GM23338 (cell line): Measurements from ENCODE around the gene HSPH1.

Source experiments
- CTCF ChIP-seq, 2 experiments: fragments of 200-600 bp in 1 of 2; sonication (generic) in 1 of 2; conservative IDR thresholded peaks; 2 replicates each; pipeline versions ENCODE4 v1.5.1 to v1.6.1; 2016 to 2017; ENCODE audit warnings: antibody characterized with exemption in 2 of 2, low read depth in 2 of 2, mild to moderate bottlenecking in 2 of 2, moderate library complexity in 1 of 2
- EZH2 ChIP-seq: fragments of 200-600 bp; sonication (generic); IDR thresholded peaks from one replicate; pipeline ENCODE4 v1.8.0; 2017; ENCODE audit warnings: antibody characterized with exemption, mild to moderate bottlenecking, low read depth; ENCODE audit not compliant: unreplicated experiment
- POLR2AphosphoS5 ChIP-seq: IDR thresholded peaks from 2 replicates; pipeline ENCODE4 v1.6.1; 2016; ENCODE audit warnings: antibody characterized with exemption, low read depth
- TF ChIP-seq, protein P1 (sequence below): IDR thresholded peaks from one replicate; pipeline ENCODE4 v1.6.1; 2018; ENCODE audit warnings: antibody characterized with exemption; ENCODE audit not compliant: unreplicated experiment

- TF ChIP-seq POLR2AphosphoS5: no peak
- no peak for TF ChIP-seq CTCF (conservative IDR thresholded peaks at IDR 0.05; ENCODE audit: low read depth in 2 of 2)
- TF ChIP-seq, protein P1, sequence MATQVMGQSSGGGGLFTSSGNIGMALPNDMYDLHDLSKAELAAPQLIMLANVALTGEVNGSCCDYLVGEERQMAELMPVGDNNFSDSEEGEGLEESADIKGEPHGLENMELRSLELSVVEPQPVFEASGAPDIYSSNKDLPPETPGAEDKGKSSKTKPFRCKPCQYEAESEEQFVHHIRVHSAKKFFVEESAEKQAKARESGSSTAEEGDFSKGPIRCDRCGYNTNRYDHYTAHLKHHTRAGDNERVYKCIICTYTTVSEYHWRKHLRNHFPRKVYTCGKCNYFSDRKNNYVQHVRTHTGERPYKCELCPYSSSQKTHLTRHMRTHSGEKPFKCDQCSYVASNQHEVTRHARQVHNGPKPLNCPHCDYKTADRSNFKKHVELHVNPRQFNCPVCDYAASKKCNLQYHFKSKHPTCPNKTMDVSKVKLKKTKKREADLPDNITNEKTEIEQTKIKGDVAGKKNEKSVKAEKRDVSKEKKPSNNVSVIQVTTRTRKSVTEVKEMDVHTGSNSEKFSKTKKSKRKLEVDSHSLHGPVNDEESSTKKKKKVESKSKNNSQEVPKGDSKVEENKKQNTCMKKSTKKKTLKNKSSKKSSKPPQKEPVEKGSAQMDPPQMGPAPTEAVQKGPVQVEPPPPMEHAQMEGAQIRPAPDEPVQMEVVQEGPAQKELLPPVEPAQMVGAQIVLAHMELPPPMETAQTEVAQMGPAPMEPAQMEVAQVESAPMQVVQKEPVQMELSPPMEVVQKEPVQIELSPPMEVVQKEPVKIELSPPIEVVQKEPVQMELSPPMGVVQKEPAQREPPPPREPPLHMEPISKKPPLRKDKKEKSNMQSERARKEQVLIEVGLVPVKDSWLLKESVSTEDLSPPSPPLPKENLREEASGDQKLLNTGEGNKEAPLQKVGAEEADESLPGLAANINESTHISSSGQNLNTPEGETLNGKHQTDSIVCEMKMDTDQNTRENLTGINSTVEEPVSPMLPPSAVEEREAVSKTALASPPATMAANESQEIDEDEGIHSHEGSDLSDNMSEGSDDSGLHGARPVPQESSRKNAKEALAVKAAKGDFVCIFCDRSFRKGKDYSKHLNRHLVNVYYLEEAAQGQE: no peak
- no peak for TF ChIP-seq EZH2
Measured at GRCh38 chr13:31179754-31180153, 18.1 kb upstream of the HSPH1 start.
